WTC11 (cell line): Measurements from ENCODE around the gene CIAPIN1.

ENCODE experiments used
- ETV6 ChIP-seq: sonication (generic); formaldehyde crosslinking; IDR thresholded peaks from 2 replicates; pipeline ENCODE4 v1.8.1; 2022; ENCODE audit warnings: mild to moderate bottlenecking, missing genetic modification reagents
- MYBL2 ChIP-seq: sonication (generic); formaldehyde crosslinking; IDR thresholded peaks from 2 replicates; pipeline ENCODE4 v1.8.1; 2023; ENCODE audit warnings: mild to moderate bottlenecking, moderate library complexity, missing genetic modification reagents
- PREB ChIP-seq: sonication (generic); formaldehyde crosslinking; IDR thresholded peaks from 2 replicates; pipeline ENCODE4 v1.8.1; 2022; ENCODE audit warnings: mild to moderate bottlenecking, missing genetic modification reagents, moderate library complexity, borderline replicate concordance
- TF ChIP-seq, protein P1 (sequence below): sonication (generic); formaldehyde crosslinking; IDR thresholded peaks from 2 replicates; pipeline ENCODE4 v1.8.1; 2022; ENCODE audit warnings: low read depth, missing genetic modification reagents, borderline replicate concordance
- TF ChIP-seq, protein P2 (sequence below): sonication (generic); formaldehyde crosslinking; IDR thresholded peaks from 2 replicates; pipeline ENCODE4 v1.8.0; 2022; ENCODE audit warnings: mild to moderate bottlenecking, missing genetic modification reagents
- TF ChIP-seq, protein P3 (sequence below): fragments of 250-450 bp; sonication (Bioruptor Pico); IDR thresholded peaks from 2 replicates; pipeline ENCODE4 v1.9.0; 2021; ENCODE audit warnings: mild to moderate bottlenecking

GRCh38 chr16:57409065-57409464 is 38.1 kb downstream of the CIAPIN1 start:
- no peak for TF ChIP-seq PREB (CRISPR knock-in tag)
- TF ChIP-seq, protein P1, sequence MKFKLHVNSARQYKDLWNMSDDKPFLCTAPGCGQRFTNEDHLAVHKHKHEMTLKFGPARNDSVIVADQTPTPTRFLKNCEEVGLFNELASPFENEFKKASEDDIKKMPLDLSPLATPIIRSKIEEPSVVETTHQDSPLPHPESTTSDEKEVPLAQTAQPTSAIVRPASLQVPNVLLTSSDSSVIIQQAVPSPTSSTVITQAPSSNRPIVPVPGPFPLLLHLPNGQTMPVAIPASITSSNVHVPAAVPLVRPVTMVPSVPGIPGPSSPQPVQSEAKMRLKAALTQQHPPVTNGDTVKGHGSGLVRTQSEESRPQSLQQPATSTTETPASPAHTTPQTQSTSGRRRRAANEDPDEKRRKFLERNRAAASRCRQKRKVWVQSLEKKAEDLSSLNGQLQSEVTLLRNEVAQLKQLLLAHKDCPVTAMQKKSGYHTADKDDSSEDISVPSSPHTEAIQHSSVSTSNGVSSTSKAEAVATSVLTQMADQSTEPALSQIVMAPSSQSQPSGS (CRISPR knock-in tag), result no peak
- TF ChIP-seq, protein P2, sequence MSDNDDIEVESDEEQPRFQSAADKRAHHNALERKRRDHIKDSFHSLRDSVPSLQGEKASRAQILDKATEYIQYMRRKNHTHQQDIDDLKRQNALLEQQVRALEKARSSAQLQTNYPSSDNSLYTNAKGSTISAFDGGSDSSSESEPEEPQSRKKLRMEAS, result no peak
- TF ChIP-seq MYBL2 (CRISPR knock-in tag), result no peak
- TF ChIP-seq ETV6, result no peak
- TF ChIP-seq, protein P3, sequence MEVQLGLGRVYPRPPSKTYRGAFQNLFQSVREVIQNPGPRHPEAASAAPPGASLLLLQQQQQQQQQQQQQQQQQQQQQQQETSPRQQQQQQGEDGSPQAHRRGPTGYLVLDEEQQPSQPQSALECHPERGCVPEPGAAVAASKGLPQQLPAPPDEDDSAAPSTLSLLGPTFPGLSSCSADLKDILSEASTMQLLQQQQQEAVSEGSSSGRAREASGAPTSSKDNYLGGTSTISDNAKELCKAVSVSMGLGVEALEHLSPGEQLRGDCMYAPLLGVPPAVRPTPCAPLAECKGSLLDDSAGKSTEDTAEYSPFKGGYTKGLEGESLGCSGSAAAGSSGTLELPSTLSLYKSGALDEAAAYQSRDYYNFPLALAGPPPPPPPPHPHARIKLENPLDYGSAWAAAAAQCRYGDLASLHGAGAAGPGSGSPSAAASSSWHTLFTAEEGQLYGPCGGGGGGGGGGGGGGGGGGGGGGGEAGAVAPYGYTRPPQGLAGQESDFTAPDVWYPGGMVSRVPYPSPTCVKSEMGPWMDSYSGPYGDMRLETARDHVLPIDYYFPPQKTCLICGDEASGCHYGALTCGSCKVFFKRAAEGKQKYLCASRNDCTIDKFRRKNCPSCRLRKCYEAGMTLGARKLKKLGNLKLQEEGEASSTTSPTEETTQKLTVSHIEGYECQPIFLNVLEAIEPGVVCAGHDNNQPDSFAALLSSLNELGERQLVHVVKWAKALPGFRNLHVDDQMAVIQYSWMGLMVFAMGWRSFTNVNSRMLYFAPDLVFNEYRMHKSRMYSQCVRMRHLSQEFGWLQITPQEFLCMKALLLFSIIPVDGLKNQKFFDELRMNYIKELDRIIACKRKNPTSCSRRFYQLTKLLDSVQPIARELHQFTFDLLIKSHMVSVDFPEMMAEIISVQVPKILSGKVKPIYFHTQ (CRISPR knock-in tag), result no peak
